Dedifferentiated amniotic fluid mesenchymal stem cell (primary cell): ENCODE measurements around the gene SSTR1.

ENCODE experiments used
- DNase-seq: peaks from one replicate; pipeline ENCODE4 v3.0.0-alpha.2; 2016; ENCODE audit errors: extremely low spot score

SSTR1 gene

GRCh38 chr14:38238332-38238731 is 30.6 kb downstream of the SSTR1 start:
- DNase-seq = no peak

- DNase-seq = no peak
Measured at GRCh38 chr14:38238878-38239277, 31.2 kb downstream of the SSTR1 start.

GRCh38 chr14:38243696-38244240 is 36.1 kb downstream of the SSTR1 start:
- DNase-seq = no peak

GRCh38 chr14:38248321-38249028 is 40.8 kb downstream of the SSTR1 start:
- no peak for DNase-seq

- DNase-seq = no peak
Measured at GRCh38 chr14:38250331-38250730, 42.6 kb downstream of the SSTR1 start.

GRCh38 chr14:38252066-38252710 is 44.5 kb downstream of the SSTR1 start:
- DNase-seq = no peak

GRCh38 chr14:38253676-38254075 is 46.0 kb downstream of the SSTR1 start:
- DNase-seq = no peak

- DNase-seq = no peak
Measured at GRCh38 chr14:38254571-38255407, 47.1 kb downstream of the SSTR1 start.

- DNase-seq = no peak
Measured at GRCh38 chr14:38255408-38255672, 47.6 kb downstream of the SSTR1 start.

GRCh38 chr14:38255673-38256532 is 48.2 kb downstream of the SSTR1 start, which contains the start of gene CLEC14A:
Gene CLEC14A, minus strand, starts transcription at chr14:38256093. Its CDS starts 71 bp downstream, at chr14:38256022.
- no peak for DNase-seq

- no peak for DNase-seq
Measured at GRCh38 chr14:38256533-38256840, 48.8 kb downstream of the SSTR1 start.

GRCh38 chr14:38257507-38257906 is 49.8 kb downstream of the SSTR1 start:
- no peak for DNase-seq

GRCh38 chr14:38261620-38262019 is 53.9 kb downstream of the SSTR1 start:
- no peak for DNase-seq
